Activated CD8-positive, alpha-beta T cell treated with anti-CD3 and anti-CD28 coated beads for 36 hours (primary cell): ENCODE data around the gene IL23R. TPM values are rescaled to one million over a fixed set of nuclear protein-coding genes. Genes with fewer than 3 reads are reported as not detected.

Experiments used
- ATAC-seq: fragments of 200-7000 bp; cut with Tn5 transposase; one replicate; pipeline ENCODE4 v1.10.0; 2021; ENCODE audit warnings: mild to moderate bottlenecking, moderate library complexity
- CTCF ChIA-PET: fragments of 350-600 bp; sonication (Branson Sonifier 250); formaldehyde crosslinking; loops from one replicate; lab custom pipeline; 2021; ENCODE audit warnings: antibody characterized with exemption; lab: Charles Lee
- POLR2A ChIA-PET: fragments of 350-600 bp; sonication (Branson Sonifier 250); formaldehyde crosslinking; loops from one replicate; lab custom pipeline; 2021; ENCODE audit warnings: antibody characterized with exemption; lab: Charles Lee
- DNase-seq: peaks from one replicate; pipeline ENCODE4 v3.0.0-alpha.2; 2020
- H3K27ac Mint-ChIP-seq: one replicate; pipeline ENCODE4 v1.8.0; 2021; ENCODE audit warnings: mild to moderate bottlenecking, mixed read lengths
- H3K27me3 Mint-ChIP-seq: one replicate; pipeline ENCODE4 v1.8.0; 2021; ENCODE audit warnings: mixed read lengths
- H3K36me3 Mint-ChIP-seq: one replicate; pipeline ENCODE4 v1.8.0; 2021; ENCODE audit warnings: low read depth, mixed read lengths
- H3K4me1 Mint-ChIP-seq: one replicate; pipeline ENCODE4 v1.8.0; 2021; ENCODE audit warnings: low read depth, mixed read lengths
- H3K4me3 Mint-ChIP-seq: one replicate; pipeline ENCODE4 v1.8.0; 2021; ENCODE audit warnings: mild to moderate bottlenecking, moderate library complexity, mixed read lengths
- H3K9me3 Mint-ChIP-seq: one replicate; pipeline ENCODE4 v1.8.0; 2021; ENCODE audit warnings: mixed read lengths
- CTCF ChIP-seq: fragments of 200-600 bp; IDR thresholded peaks from one replicate; pipeline ENCODE4 v1.8.0; 2022; ENCODE audit warnings: antibody characterized with exemption, mild to moderate bottlenecking
- intact Hi-C: fragments of 100-400 bp; cut with micrococcal nuclease; formaldehyde crosslinking; loops from one replicate; pipeline ENCODE4 v1.10.0; 2022
- total RNA-seq, 2 experiments: library from RNA; stranded (reverse); gene quantifications; one replicate each; pipeline ENCODE4 v1.2.3, GENCODE V29; 2021

The IL23R gene
- total RNA-seq, 2 experiments from 2014 or later, result 1.0 to 1.2 TPM

GRCh38 chr1:67170751-67171573 is 4.7 kb downstream of the IL23R start:
- peak; percentile 28 for ATAC-seq
- H3K36me3 Mint-ChIP-seq, result peaks cover 8% of the 10 kb centered on the region
- intact Hi-C loops, result loop anchor here (2.0 kb wide), 2 partner anchors 24 to 162 kb away; no protein-coding TSS in a partner anchor
- no peak for TF ChIP-seq CTCF
- ChIA-PET POLR2A (interaction anchor here (0.6 to 1.6 kb wide), 7 partner anchors 8 to 258 kb away, joined by 3 to 11 read pairs (median 3); no protein-coding TSS in a partner anchor), CTCF (interaction anchor here (0.8 to 6.7 kb wide), 8 partner anchors 8 to 353 kb away, joined by 3 to 70 read pairs (median 6); no protein-coding TSS in a partner anchor)
- peaks cover 8% of the 10 kb centered on the region for H3K9me3 Mint-ChIP-seq
- peak overlapping the region; percentile 54 for H3K4me3 Mint-ChIP-seq
- H3K27ac Mint-ChIP-seq, result peak overlapping the region; percentile 95
- peaks cover 4% of the 10 kb centered on the region for H3K27me3 Mint-ChIP-seq
- peaks cover 61% of the 10 kb centered on the region for H3K4me1 Mint-ChIP-seq
- DNase-seq, result peak; percentile 63

- TF ChIP-seq CTCF, result no peak
- ATAC-seq (peak; percentile 4), DNase-seq (no peak)
- Mint-ChIP-seq H3K4me1 (peaks cover 59% of the 10 kb centered on the region), H3K27ac (peak overlapping the region; percentile 95), H3K4me3 (peak overlapping the region; percentile 54), H3K27me3 (peaks cover 2% of the 10 kb centered on the region), H3K9me3 (peaks cover 8% of the 10 kb centered on the region), H3K36me3 (peaks cover 9% of the 10 kb centered on the region)
- ChIA-PET POLR2A (interaction anchor here (0.7 to 1.6 kb wide), 8 partner anchors 9 to 331 kb away, joined by 3 to 11 read pairs (median 3); no protein-coding TSS in a partner anchor), CTCF (interaction anchor here (0.8 to 6.7 kb wide), 11 partner anchors 9 to 329 kb away, joined by 3 to 70 read pairs (median 4); no protein-coding TSS in a partner anchor)
- intact Hi-C loops, result loop anchor here (2.0 kb wide), 2 partner anchors 23 to 161 kb away; no protein-coding TSS in a partner anchor
Observed at GRCh38 chr1:67171574-67171955, 5.3 kb downstream of the IL23R start.

DNA sequence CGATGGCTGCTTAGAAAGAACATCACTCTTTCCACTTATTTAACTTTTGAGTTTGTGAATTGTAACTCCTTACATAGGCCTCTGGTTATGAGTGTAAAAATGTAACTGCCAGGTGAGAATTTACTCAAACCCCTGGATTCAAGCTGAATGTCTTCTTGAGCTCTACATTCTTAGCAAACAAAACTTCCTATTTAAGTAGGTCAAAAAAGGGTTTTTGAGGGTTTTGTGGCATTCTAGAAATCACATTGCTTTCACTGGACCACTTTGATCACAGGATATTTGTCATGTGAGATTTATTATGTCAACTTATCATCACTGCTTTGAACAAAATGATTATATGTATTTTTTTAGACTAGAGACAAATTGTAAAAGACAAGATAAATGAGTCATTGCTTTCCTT is 5.7 kb downstream of the IL23R start:
- no peak for DNase-seq
- ChIA-PET POLR2A (interaction anchor here (0.7 to 1.6 kb wide), 6 partner anchors 9 to 330 kb away, joined by 3 to 11 read pairs (median 4); no protein-coding TSS in a partner anchor), CTCF (interaction anchor here (0.8 to 6.7 kb wide), 11 partner anchors 9 to 329 kb away, joined by 3 to 70 read pairs (median 4); no protein-coding TSS in a partner anchor)
- H3K27me3 Mint-ChIP-seq, result peaks cover 2% of the 10 kb centered on the region
- TF ChIP-seq CTCF, result no peak
- peak overlapping the region; percentile 54 for H3K4me3 Mint-ChIP-seq
- peaks cover 8% of the 10 kb centered on the region for H3K9me3 Mint-ChIP-seq
- peaks cover 11% of the 10 kb centered on the region for H3K36me3 Mint-ChIP-seq
- ATAC-seq, result peak; percentile 64
- H3K27ac Mint-ChIP-seq, result peak overlapping the region; percentile 95
- intact Hi-C loops, result loop anchor here (2.0 kb wide), 2 partner anchors 23 to 161 kb away; no protein-coding TSS in a partner anchor
- peaks cover 59% of the 10 kb centered on the region for H3K4me1 Mint-ChIP-seq

- Mint-ChIP-seq H3K27ac (no peak overlapping the region), H3K4me3 (no peak overlapping the region), H3K4me1 (peaks cover 59% of the 10 kb centered on the region), H3K36me3 (peaks cover 11% of the 10 kb centered on the region), H3K27me3 (no peaks in the 10 kb centered on the region), H3K9me3 (peaks cover 10% of the 10 kb centered on the region)
- no peak for TF ChIP-seq CTCF
- no peak for DNase-seq
- ChIA-PET POLR2A (no interaction called here), CTCF (no interaction called here)
- ATAC-seq, result no peak
- intact Hi-C loops, result loop anchor here (2.0 kb wide), 1 partner anchor 39 kb away; no protein-coding TSS in a partner anchor
Observed at GRCh38 chr1:67173988-67174387, 7.7 kb downstream of the IL23R start.
